Osteocyte (in vitro differentiated cells): Measurements from ENCODE around the gene SYK. TPM values are rescaled to one million over a fixed set of nuclear protein-coding genes. Genes with fewer than 3 reads are reported as not detected.

Experiments used
- DNase-seq: peaks from one replicate; pipeline ENCODE4 v3.0.0; 2021; ENCODE audit warnings: mixed read lengths; ENCODE audit not compliant: unreplicated experiment; ENCODE audit errors: extremely low spot score
- H3K27ac Mint-ChIP-seq: one replicate; pipeline ENCODE4 v1.8.0; 2021; ENCODE audit warnings: mild to moderate bottlenecking, mixed read lengths; ENCODE audit not compliant: unreplicated experiment
- H3K27me3 Mint-ChIP-seq: one replicate; pipeline ENCODE4 v1.8.0; 2021; ENCODE audit warnings: mixed read lengths; ENCODE audit not compliant: unreplicated experiment
- H3K36me3 Mint-ChIP-seq: one replicate; pipeline ENCODE4 v1.8.0; 2021; ENCODE audit warnings: mixed read lengths; ENCODE audit not compliant: unreplicated experiment
- H3K4me1 Mint-ChIP-seq: one replicate; pipeline ENCODE4 v1.8.0; 2021; ENCODE audit warnings: mixed read lengths; ENCODE audit not compliant: unreplicated experiment
- H3K4me3 Mint-ChIP-seq: one replicate; pipeline ENCODE4 v1.8.0; 2021; ENCODE audit warnings: mild to moderate bottlenecking, moderate library complexity, mixed read lengths; ENCODE audit not compliant: unreplicated experiment
- H3K9me3 Mint-ChIP-seq: one replicate; pipeline ENCODE4 v1.8.0; 2021; ENCODE audit warnings: mixed read lengths; ENCODE audit not compliant: unreplicated experiment
- total RNA-seq: library from RNA; stranded (reverse); gene quantifications from 2 replicates; pipeline ENCODE4 v1.2.1, GENCODE V29; 2021
- TF ChIP-seq, protein P1 (sequence below): fragments of 200-600 bp; sonication (generic); IDR thresholded peaks from 2 replicates; pipeline ENCODE4 v1.5.0; 2021; ENCODE audit warnings: antibody characterized with exemption, mild to moderate bottlenecking, moderate library complexity

The SYK gene
- total RNA-seq, 1 donor from 2014 or later: not detected

DNA sequence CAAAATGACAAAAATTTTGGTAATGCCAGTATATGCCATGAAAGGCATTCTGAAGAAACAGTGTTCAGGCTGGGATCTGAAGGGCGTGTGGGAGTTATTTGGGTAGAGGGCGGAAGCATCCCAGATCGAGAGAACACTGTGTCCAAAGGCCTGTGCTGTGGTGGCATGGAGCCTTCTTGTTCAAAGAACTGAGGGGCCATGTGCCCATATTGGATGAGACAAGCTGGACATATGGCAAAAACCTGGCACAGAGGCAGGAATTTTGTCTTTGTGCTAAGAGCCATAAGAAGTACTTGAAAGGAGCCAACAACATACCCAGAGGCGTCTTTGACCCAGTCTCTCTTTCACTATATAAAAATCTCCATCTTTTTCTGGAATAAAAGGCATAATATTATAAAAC, 128.0 kb downstream of the SYK start:
- Mint-ChIP-seq H3K4me3 (no peak overlapping the region), H3K9me3 (no peaks in the 10 kb centered on the region), H3K36me3 (no peaks in the 10 kb centered on the region), H3K4me1 (peaks cover 13% of the 10 kb centered on the region), H3K27ac (no peak overlapping the region), H3K27me3 (no peaks in the 10 kb centered on the region)
- DNase-seq: no peak
- TF ChIP-seq, protein P1, sequence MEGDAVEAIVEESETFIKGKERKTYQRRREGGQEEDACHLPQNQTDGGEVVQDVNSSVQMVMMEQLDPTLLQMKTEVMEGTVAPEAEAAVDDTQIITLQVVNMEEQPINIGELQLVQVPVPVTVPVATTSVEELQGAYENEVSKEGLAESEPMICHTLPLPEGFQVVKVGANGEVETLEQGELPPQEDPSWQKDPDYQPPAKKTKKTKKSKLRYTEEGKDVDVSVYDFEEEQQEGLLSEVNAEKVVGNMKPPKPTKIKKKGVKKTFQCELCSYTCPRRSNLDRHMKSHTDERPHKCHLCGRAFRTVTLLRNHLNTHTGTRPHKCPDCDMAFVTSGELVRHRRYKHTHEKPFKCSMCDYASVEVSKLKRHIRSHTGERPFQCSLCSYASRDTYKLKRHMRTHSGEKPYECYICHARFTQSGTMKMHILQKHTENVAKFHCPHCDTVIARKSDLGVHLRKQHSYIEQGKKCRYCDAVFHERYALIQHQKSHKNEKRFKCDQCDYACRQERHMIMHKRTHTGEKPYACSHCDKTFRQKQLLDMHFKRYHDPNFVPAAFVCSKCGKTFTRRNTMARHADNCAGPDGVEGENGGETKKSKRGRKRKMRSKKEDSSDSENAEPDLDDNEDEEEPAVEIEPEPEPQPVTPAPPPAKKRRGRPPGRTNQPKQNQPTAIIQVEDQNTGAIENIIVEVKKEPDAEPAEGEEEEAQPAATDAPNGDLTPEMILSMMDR: no peak

DNA sequence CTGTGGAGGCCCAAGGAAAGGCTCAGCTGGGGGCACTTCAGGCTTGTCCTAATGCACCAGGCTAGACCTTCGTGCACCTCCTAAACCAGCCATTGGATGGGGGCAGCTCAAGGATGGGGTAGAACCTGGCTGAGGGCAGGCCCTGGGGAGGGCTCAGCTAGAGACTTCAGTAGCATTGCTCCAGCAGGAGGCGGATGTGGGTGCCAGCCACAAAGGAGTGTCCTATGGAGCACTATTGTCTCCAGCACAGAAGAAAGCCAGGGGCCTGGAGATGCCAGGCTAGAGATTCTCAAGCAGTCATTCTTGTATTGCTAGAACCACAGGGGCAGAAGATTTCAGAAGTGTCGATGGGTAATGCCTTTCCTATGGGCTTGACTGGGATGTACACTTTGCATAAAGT, 131.8 kb downstream of the SYK start:
- Mint-ChIP-seq H3K4me1 (no peaks in the 10 kb centered on the region), H3K27me3 (no peaks in the 10 kb centered on the region), H3K27ac (no peak overlapping the region), H3K36me3 (no peaks in the 10 kb centered on the region), H3K9me3 (no peaks in the 10 kb centered on the region), H3K4me3 (no peak overlapping the region)
- TF ChIP-seq, protein P1: no peak
- no peak for DNase-seq

GRCh38 chr9:90939351-90939750, 137.7 kb downstream of the SYK start:
- Mint-ChIP-seq H3K36me3 (no peaks in the 10 kb centered on the region), H3K27me3 (no peaks in the 10 kb centered on the region), H3K4me3 (no peak overlapping the region), H3K4me1 (no peaks in the 10 kb centered on the region), H3K27ac (no peak overlapping the region), H3K9me3 (no peaks in the 10 kb centered on the region)
- DNase-seq: no peak
- TF ChIP-seq, protein P1: no peak

- no peaks in the 10 kb centered on the region for H3K9me3 Mint-ChIP-seq
- no peak for DNase-seq
- no peaks in the 10 kb centered on the region for H3K36me3 Mint-ChIP-seq
- H3K27me3 Mint-ChIP-seq: no peaks in the 10 kb centered on the region
- H3K4me1 Mint-ChIP-seq: no peaks in the 10 kb centered on the region
- H3K4me3 Mint-ChIP-seq: no peak overlapping the region
- H3K27ac Mint-ChIP-seq: no peak overlapping the region
- TF ChIP-seq, protein P1: no peak
Measured at GRCh38 chr9:90940280-90940679, 138.7 kb downstream of the SYK start.

GRCh38 chr9:90941661-90942060, 140.0 kb downstream of the SYK start:
- Mint-ChIP-seq H3K4me1 (no peaks in the 10 kb centered on the region), H3K36me3 (no peaks in the 10 kb centered on the region), H3K4me3 (no peak overlapping the region), H3K27ac (no peak overlapping the region), H3K27me3 (no peaks in the 10 kb centered on the region), H3K9me3 (no peaks in the 10 kb centered on the region)
- TF ChIP-seq, protein P1: no peak
- DNase-seq: no peak
